Loucy (cell line): ENCODE measurements around the gene FREM3.

ENCODE experiments used
- CTCF ChIP-seq: fragments of 200-600 bp; sonication (generic); conservative IDR thresholded peaks from 2 replicates; pipeline ENCODE4 v1.5.1; 2014; ENCODE audit warnings: mild to moderate bottlenecking, antibody characterized with exemption, low read length
- EZH2phosphoT487 ChIP-seq: fragments of 200-600 bp; IDR thresholded peaks from 2 replicates; pipeline ENCODE4 v1.6.1; 2018; ENCODE audit warnings: antibody characterized with exemption, mild to moderate bottlenecking, moderate library complexity, borderline replicate concordance

GRCh38 chr4:143587703-143588102 lies 112.8 kb downstream of the FREM3 start:
- TF ChIP-seq CTCF = peak; percentile 51
- TF ChIP-seq EZH2phosphoT487 = no peak
